ENCODE data around the gene DNAH7.

DNA sequence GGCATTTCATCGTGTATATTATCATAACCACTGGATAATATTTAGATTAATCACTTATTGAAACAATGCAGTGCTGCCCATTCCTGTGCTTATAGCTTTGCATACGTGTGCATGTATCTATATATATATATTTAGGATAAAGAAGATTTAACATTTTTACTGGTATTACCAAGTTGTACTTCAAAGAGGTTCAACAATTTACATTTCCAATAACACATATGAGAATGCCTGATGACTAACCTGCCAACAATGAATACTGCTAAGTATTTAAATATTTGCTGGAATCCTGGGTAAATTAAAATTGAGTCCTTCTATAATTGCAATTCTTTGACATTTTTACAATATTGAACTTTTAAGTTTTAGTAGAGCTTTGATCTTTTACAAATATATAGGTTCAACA is 300.2 kb downstream of the DNAH7 start:
- no peak for TF ChIP-seq ZNF274 (IDR thresholded peaks at IDR 0.05; ENCODE audit: low read depth, low read length)
- TF ChIP-seq YY1 (IDR thresholded peaks at IDR 0.05; ENCODE audit: insufficient read depth, insufficient read length), result no peak

Measured in NT2/D1 (cell line).